Activated CD4-positive, alpha-beta T cell treated with anti-CD3 and anti-CD28 coated beads, Interleukin-2, amount 50 U/mL, for 48 hours (primary cell): ENCODE measurements around the gene TECPR2.

Experiments used
- DNase-seq, 2 experiments: peaks; one replicate each; pipeline ENCODE4 v3.0.0-alpha.2; 2020

TECPR2 gene

GRCh38 chr14:102472791-102473150 lies 110.0 kb downstream of the TECPR2 start:
- DNase-seq = no peak

DNA sequence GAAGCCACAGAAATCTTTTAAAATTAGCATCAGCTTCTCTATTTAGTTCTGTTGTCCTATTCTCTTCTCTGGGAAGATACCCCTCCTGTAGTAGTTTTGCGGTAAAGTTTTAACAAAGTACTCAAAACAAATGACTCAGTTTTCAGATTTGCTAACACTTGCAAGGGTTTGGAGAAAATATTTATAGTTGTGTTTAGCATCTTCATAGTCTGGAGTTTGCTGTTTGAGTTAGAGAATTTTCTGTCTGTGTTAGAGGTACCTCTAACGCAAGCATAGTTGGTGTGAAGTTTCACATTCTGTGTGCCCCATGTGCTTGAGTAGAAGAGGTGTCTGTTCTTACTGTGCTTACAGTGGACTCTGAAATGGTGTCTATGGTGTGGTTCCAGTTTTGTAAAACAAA lies 110.8 kb downstream of the TECPR2 start:
- no peak for DNase-seq

GRCh38 chr14:102474934-102475333 lies 112.2 kb downstream of the TECPR2 start:
- DNase-seq = no peak

GRCh38 chr14:102479107-102479506 lies 116.4 kb downstream of the TECPR2 start:
- DNase-seq = no peak

- no peak for DNase-seq
Measured at GRCh38 chr14:102479777-102480176, 117.0 kb downstream of the TECPR2 start.

DNA sequence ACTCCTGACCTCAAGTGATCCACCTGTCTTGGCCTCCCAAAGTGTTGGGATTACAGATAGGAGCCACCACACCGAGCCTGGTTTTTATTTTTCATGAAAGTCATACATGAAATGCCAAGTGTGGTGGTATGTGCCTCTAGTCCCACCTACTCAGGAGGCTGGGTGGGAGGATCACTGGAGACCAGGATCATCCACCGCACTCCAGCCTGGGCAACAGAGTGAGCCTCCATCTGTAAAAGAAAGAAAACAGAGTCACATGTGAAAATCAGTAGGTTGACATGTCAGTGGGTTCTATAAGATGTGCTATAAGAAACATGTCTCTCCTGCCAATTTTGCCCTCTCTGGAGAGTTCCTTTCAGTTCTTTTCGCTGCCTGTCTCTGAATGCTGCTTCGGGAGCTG lies 118.6 kb downstream of the TECPR2 start:
- no peak for DNase-seq

DNA sequence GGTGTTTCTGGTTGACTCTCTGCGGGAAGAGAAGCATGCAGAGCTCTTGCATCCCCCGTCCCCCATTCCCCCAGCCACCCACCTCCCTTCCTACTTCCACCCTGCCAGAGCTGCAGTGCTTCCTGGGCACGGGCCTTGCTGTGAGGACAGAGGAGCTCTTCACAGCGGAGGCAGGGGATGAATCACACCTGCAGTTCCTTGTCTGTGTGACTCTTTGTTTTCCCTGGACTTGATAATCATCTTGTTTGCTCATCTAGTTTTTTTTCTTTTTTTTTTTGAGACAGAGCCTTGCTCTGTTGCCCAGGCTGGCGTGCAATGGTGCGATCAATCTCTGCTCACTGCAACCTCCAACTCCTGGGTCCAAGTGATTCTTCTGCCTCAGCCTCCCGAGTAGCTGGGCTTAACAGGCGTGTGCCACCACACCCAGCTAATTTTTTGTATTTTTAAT lies 119.1 kb downstream of the TECPR2 start:
- DNase-seq = no peak

- DNase-seq = no peak
Measured at GRCh38 chr14:102484316-102484715, 121.6 kb downstream of the TECPR2 start.

DNA sequence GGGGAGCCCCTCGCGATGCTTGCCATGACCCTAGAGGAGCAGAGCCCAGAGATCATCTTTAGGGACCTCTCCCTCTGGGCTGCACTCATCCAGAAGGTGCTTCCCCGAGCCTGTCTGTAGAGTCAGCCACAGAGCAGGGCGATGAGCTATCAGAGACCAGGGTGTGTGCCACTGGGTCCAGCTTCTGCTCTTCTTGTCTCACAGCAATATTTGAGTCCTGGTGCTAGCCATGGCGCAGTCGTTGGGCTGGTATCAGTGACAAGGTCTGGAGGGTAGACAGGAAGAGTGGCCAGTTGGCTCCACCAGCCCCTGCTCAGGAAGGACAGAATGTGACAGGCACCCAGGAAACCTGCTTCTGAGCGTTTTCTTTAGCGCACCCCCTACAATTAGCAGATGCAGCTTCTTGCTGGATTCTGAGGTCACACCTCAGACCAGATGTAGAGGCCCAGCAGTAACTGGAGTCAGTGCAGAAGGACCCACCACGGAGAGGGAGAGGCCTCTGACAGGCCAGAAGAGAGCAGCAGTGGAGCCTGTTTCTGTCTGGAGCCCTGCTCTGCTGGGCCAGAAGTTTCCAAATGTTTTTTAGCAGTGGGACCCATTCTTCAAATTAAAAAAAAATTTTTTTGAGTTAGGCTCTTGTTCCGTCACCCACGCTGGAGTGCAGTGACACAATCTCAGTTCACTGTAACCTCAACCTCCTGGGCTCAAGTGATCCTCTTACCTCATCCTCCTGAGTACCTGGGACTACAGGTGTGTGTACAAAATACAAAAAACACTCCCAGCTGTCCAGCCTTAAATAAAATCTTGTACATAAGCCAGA lies 123.2 kb downstream of the TECPR2 start:
- no peak for DNase-seq

DNA sequence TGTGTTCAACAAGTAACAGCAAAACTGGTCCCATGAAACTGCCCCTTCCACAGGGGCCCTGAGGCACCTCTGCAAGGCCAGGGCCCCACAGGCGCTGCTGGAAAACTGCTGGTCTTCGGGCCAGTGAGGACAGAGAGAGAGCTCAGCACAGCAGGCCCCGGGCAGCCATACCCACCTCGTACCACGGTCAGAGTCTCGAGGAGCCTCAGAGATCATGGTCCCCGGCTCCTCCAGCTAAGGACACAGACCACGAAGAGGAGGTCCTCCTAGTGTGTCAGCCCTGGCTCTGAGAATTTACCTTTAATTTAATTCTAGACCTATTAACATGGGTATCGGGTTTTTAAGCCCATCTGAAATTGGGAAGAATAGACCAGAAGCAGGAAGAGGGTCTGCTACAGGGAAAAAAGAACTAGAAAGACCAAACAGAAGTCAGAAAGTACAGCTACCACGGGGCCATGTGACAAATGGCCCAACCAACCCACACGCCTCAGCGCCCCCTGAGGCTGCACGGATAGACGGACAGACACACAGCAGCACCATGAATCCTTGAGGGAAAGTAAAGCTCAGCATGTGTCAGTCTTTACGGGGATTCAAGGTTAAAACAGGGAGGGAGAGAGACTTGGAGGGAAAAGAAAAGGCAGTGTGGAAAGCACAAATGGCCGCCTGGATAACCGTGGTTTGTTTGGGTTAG lies 123.9 kb downstream of the TECPR2 start:
- DNase-seq = no peak

DNA sequence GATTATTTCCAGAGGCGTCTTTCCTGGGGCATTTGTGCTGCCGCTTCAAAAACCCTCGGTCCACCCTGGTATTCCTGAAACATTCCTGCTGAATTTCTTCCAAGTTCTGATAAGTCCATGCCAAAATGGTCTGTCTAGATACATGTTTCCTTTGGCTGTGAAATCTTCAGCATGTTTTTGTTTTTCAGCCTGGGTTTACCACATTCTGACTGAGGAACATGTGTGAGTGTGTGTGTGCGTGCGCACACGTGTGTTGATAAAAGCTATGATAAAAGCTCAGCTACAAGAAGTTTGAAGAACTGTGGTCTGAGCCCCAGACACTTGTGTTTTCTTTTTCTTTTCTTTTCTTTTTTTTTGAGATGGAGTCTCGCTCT lies 124.5 kb downstream of the TECPR2 start:
- DNase-seq = no peak

DNA sequence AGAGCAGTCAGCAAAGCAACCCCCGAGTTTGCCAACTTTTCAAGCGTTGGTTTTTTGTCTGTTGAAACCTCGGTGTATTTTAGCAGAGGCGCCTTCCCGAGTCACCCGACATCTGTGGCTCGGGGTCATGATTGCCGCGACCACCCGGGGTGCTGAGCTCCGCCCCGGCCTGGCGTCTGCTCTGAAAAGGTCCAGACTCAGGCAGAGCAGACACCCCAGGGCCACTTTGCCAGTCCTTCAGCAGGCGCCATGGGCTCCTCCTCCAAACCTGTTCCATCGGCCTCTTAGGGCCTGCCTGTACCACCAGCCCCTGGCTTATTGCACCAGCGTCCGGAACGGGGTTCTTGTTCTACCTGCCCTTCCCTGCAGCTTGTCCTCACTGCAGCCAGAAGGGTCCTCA lies 127.7 kb downstream of the TECPR2 start:
- no peak for DNase-seq

GRCh38 chr14:102491366-102491765 lies 128.6 kb downstream of the TECPR2 start:
- DNase-seq = no peak

- DNase-seq = no peak
Measured at GRCh38 chr14:102491786-102492530, 129.2 kb downstream of the TECPR2 start.

GRCh38 chr14:102492531-102492910 lies 129.8 kb downstream of the TECPR2 start:
- DNase-seq = no peak

DNA sequence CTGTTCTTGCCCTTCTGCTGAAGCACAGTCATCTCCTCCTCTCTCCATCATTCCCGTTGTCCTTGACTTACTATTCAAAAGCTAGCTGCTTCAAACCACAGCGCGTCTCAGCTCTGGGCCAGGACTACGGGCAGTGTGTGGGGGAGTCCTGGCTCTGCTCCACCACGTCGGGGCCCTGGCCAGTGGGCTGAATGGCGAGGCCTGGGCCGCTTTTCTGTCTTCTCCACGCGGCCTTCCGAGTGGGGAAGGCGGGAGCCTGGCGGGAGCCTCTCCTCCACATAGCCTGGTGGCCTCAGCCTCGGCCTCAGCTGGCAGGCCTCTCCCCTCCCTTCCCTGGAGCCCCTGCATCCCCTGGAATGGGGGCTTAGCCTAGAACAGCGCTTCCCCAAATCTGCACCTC lies 130.4 kb downstream of the TECPR2 start:
- no peak for DNase-seq

DNA sequence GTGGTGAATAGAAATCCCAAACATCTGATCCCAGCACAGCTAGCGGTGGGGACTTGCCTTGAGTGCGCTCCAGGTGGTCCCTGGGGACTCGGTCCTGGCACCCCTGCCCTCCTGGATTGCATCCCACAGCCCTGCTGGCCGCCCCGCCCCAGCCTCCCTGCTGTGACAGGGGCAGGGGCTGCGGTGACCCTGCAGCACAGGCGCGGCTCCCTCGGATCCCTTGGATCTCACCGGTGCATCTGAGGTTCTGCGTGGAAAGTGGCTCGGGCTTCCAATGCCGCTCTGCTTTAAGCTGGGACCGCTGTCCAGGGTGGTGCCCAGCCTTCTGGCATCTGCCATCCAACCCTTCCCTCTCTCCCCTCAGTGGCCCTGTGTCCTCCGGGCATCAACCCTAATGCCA lies 130.8 kb downstream of the TECPR2 start:
- no peak for DNase-seq

GRCh38 chr14:102495491-102496330 lies 133.0 kb downstream of the TECPR2 start:
- no peak for DNase-seq

DNA sequence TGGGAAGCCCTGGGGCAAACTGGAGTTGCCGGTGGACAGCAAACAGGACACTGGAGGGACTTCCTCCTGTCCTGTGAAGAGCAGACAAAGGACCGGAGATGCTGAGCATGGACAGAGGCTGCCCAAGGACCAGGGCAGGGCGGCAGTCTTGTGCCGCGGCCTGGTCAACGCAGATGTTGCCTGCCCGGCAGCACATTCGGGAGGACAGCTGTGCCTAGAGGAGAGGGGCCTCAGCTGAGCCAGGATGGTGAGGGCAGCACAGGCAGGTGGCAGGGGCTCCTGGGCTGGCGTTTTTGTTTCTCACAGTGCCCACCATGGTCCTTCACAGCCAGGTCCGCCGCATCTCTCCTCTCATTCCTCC lies 133.6 kb downstream of the TECPR2 start:
- no peak for DNase-seq

GRCh38 chr14:102496958-102497744 lies 134.4 kb downstream of the TECPR2 start:
- DNase-seq = no peak

GRCh38 chr14:102497998-102498677 lies 135.4 kb downstream of the TECPR2 start:
- no peak for DNase-seq
